Motor neuron (in vitro differentiated cells): ENCODE measurements around the gene FAM110A. TPM values are rescaled to one million over a fixed set of nuclear protein-coding genes. Genes with fewer than 3 reads are reported as not detected.

ENCODE experiments used
- ATAC-seq, 8 experiments: fragments of 200-7000 bp; cut with Tn5 transposase; replicated peaks in 6 of 8; 2 replicates each; pipeline ENCODE4 v1.8.0; 2021; ENCODE audit warnings: mild to moderate bottlenecking in 8 of 8, moderate library complexity in 8 of 8
- H3K27ac ChIP-seq, 2 donors: fragments of 250-450 bp; sonication (Bioruptor Pico); 2 replicates each; pipeline ENCODE4 v1.9.0; 2021; ENCODE audit warnings: antibody characterized with exemption in 2 of 2, mild to moderate bottlenecking in 2 of 2, moderate library complexity in 1 of 2
- H3K4me1 ChIP-seq, 2 donors: fragments of 250-450 bp; sonication (Bioruptor Pico); replicated peaks in 1 of 2; 2 replicates each; pipeline ENCODE4 v1.6.1; 2021; ENCODE audit warnings: antibody characterized with exemption in 2 of 2, mild to moderate bottlenecking in 2 of 2, moderate library complexity in 1 of 2
- H3K4me3 ChIP-seq, 5 donors: fragments of 250-450 bp; sonication (Bioruptor Pico); 2 replicates each; pipeline ENCODE4 v1.9.0; 2021; ENCODE audit warnings: antibody characterized with exemption in 5 of 5, mild to moderate bottlenecking in 5 of 5, moderate library complexity in 4 of 5
- WGBS, 10 experiments: fragments of 450-650 bp; shearing (Covaris generic); methylation state at CpG; one replicate each; pipeline ENCODE4 v1.0.0; 2022; 5-methylcytosine and 5-hydroxymethylcytosine counted together
- in situ Hi-C, 9 experiments: fragments of 400-800 bp; cut with MboI; loops; one replicate each; pipeline ENCODE4 v1.15.0; 2021; ENCODE audit warnings: low sequenced_read_pairs in 9 of 9, low pct_unique_long_range_greater_than_20kb in 2 of 9; ENCODE audit not compliant: unreplicated experiment in 9 of 9
- total RNA-seq, 8 experiments: library from RNA; unstranded; fragments of 300-600 nt; gene quantifications; 2 replicates each; pipeline versions ENCODE4 v1.2.3 to v1.2.4, GENCODE V29; 2022

FAM110A gene
- total RNA-seq, 8 experiments from 2014 or later = 0.86 to 14.9 (median 3.5) TPM

- in situ Hi-C loops = loop anchor here (5.0 to 25.0 kb wide), 7 partner anchors 137 to 397 kb away; partner anchors contain the start of genes C20orf202 (in 3 of the 9) and PSMF1 (in 2 of the 9)
- Histone ChIP-seq H3K4me3 (no peak overlapping the region), H3K4me1 (no peaks in the 10 kb centered on the region), H3K27ac (no peak overlapping the region)
- 33 to 100% (median 83%) methylated on average over 1 to 8 of the region's 10 CpGs; no CpG with 5 or more reads in 3 of the 10 experiments for WGBS, 10 experiments
- no peak for ATAC-seq
Measured at GRCh38 chr20:815226-815625, 18.3 kb upstream of the FAM110A start.

GRCh38 chr20:815914-816606, 17.5 kb upstream of the FAM110A start:
- WGBS, 10 experiments = 0 to 63% (median 17%) methylated on average over 2 to 10 of the region's 13 CpGs; no CpG with 5 or more reads in 1 of the 10 experiments
- Histone ChIP-seq H3K4me1 (no peaks in the 10 kb centered on the region), H3K27ac (no peak overlapping the region), H3K4me3 (no peak overlapping the region)
- in situ Hi-C loops = loop anchor here (5.0 to 25.0 kb wide), 7 partner anchors 136 to 396 kb away; partner anchors contain the start of genes C20orf202 (in 3 of the 9) and PSMF1 (in 2 of the 9)
- ATAC-seq = peak; percentile 5 to 61 (median 45)

- peaks cover 1 to 4% of the 10 kb centered on the region in 2 donors for H3K4me1 ChIP-seq
- ATAC-seq = no peak
- no peak overlapping the region for H3K4me3 ChIP-seq
- H3K27ac ChIP-seq = no peak overlapping the region
- in situ Hi-C loops = loop anchor here (5.0 to 25.0 kb wide), 7 partner anchors 134 to 394 kb away; partner anchors contain the start of genes C20orf202 (in 3 of the 9) and PSMF1 (in 2 of the 9)
- WGBS, 10 experiments = 40 to 93% (median 87%) methylated on average over 1 to 9 of the region's 17 CpGs; no CpG with 5 or more reads in 4 of the 10 experiments
Measured at GRCh38 chr20:818001-818664, 15.4 kb upstream of the FAM110A start.

GRCh38 chr20:819680-820322, 13.7 kb upstream of the FAM110A start:
- no peak for ATAC-seq
- Histone ChIP-seq H3K27ac (no peak overlapping the region), H3K4me1 (peaks cover 5 to 7% of the 10 kb centered on the region in 2 donors), H3K4me3 (no peak overlapping the region)
- in situ Hi-C loops = loop anchor here (5.0 to 25.0 kb wide), 7 partner anchors 132 to 392 kb away; partner anchors contain the start of genes C20orf202 (in 3 of the 9) and PSMF1 (in 2 of the 9)
- 17 to 96% (median 67%) methylated on average over 1 to 4 of the region's 8 CpGs for WGBS, 10 experiments

GRCh38 chr20:820323-820953, 13.1 kb upstream of the FAM110A start:
- ATAC-seq = no peak
- H3K27ac ChIP-seq = no peak overlapping the region
- 45 to 100% (median 94%) methylated on average over 2 to 3 of the region's 3 CpGs; no CpG with 5 or more reads in 1 of the 10 experiments for WGBS, 10 experiments
- H3K4me3 ChIP-seq = no peak overlapping the region
- in situ Hi-C loops = loop anchor here in 6 of 9 experiments (25.0 kb wide), 3 partner anchors 142 to 392 kb away; partner anchors contain the start of genes C20orf202 (in 3 of the 6) and PSMF1 (in 1 of the 6)
- H3K4me1 ChIP-seq = peaks cover 5 to 7% of the 10 kb centered on the region in 2 donors

- WGBS, 10 experiments = 0 to 70% (median 42%) methylated on average over 1 to 2 of the region's 6 CpGs; no CpG with 5 or more reads in 2 of the 10 experiments
- no peak overlapping the region for H3K27ac ChIP-seq
Measured at GRCh38 chr20:821046-821730, 12.3 kb upstream of the FAM110A start.

GRCh38 chr20:821731-822065, 11.8 kb upstream of the FAM110A start:
- in situ Hi-C loops = loop anchor here in 6 of 9 experiments (25.0 kb wide), 3 partner anchors 141 to 391 kb away; partner anchors contain the start of genes C20orf202 (in 3 of the 6) and PSMF1 (in 1 of the 6)
- Histone ChIP-seq H3K4me3 (no peak overlapping the region), H3K4me1 (peaks cover 5 to 7% of the 10 kb centered on the region in 2 donors), H3K27ac (no peak overlapping the region)
- WGBS, 10 experiments = 93 to 100% (median 100%) methylated on average over 1 to 2 of the region's 3 CpGs; no CpG with 5 or more reads in 6 of the 10 experiments
- ATAC-seq = no peak

More at GRCh38 chr20:821046-821730, 12.3 kb upstream of the FAM110A start:
- peaks cover 5 to 7% of the 10 kb centered on the region in 2 donors for H3K4me1 ChIP-seq
- in situ Hi-C loops = loop anchor here in 6 of 9 experiments (25.0 kb wide), 3 partner anchors 141 to 391 kb away; partner anchors contain the start of genes C20orf202 (in 3 of the 6) and PSMF1 (in 1 of the 6)
- H3K4me3 ChIP-seq = no peak overlapping the region
- peak in 2 of 8 experiments; percentile 18 to 77 for ATAC-seq

GRCh38 chr20:822651-823573, 10.6 kb upstream of the FAM110A start:
- Histone ChIP-seq H3K4me3 (no peak overlapping the region), H3K27ac (no peak overlapping the region), H3K4me1 (peaks cover 5 to 7% of the 10 kb centered on the region in 2 donors)
- in situ Hi-C loops = loop anchor here in 6 of 9 experiments (25.0 kb wide), 3 partner anchors 139 to 389 kb away; partner anchors contain the start of genes C20orf202 (in 3 of the 6) and PSMF1 (in 1 of the 6)
- WGBS, 10 experiments = 0 to 90% (median 50%) methylated on average over 1 to 4 of the region's 12 CpGs; no CpG with 5 or more reads in 3 of the 10 experiments
- peak in 6 of 8 experiments; percentile 32 to 61 (median 50) for ATAC-seq

- ATAC-seq = no peak
- peaks cover 6 to 7% of the 10 kb centered on the region in 2 donors for H3K4me1 ChIP-seq
- in situ Hi-C loops = loop anchor here in 6 of 9 experiments (25.0 kb wide), 3 partner anchors 139 to 389 kb away; partner anchors contain the start of genes C20orf202 (in 3 of the 6) and PSMF1 (in 1 of the 6)
Measured at GRCh38 chr20:823574-823902, 10.0 kb upstream of the FAM110A start.

GRCh38 chr20:824490-824889, 9.0 kb upstream of the FAM110A start:
- no peak for ATAC-seq
- Histone ChIP-seq H3K4me1 (peaks cover 11 to 15% of the 10 kb centered on the region in 2 donors), H3K27ac (no peak overlapping the region), H3K4me3 (no peak overlapping the region)
- in situ Hi-C loops = loop anchor here in 6 of 9 experiments (25.0 kb wide), 3 partner anchors 138 to 388 kb away; partner anchors contain the start of genes C20orf202 (in 3 of the 6) and PSMF1 (in 1 of the 6)
- WGBS, 10 experiments = 90 to 100% (median 100%) methylated on average over 1 to 4 of the region's 4 CpGs; no CpG with 5 or more reads in 4 of the 10 experiments

More at GRCh38 chr20:823574-823902, 10.0 kb upstream of the FAM110A start:
- H3K27ac ChIP-seq = no peak overlapping the region
- 55 to 80% methylated on average over 1 to 3 of the region's 4 CpGs; no CpG with 5 or more reads in 8 of the 10 experiments for WGBS, 10 experiments
- H3K4me3 ChIP-seq = no peak overlapping the region
